HG02763 (cell line): ENCODE measurements around the gene SDR39U1.

ENCODE experiments used
- ATAC-seq: cut with Tn5 transposase; IDR thresholded peaks from one replicate; pipeline ENCODE4 v1.9.1; 2021; ENCODE audit warnings: mild to moderate bottlenecking, moderate library complexity; ENCODE audit not compliant: unreplicated experiment

The SDR39U1 gene

GRCh38 chr14:24443053-24443665 lies 583 bp upstream of the SDR39U1 start:
- no peak for ATAC-seq

- peak; percentile 0 for ATAC-seq
These were observed 704 bp downstream of the SDR39U1 start for GRCh38 chr14:24441904-24442239.

GRCh38 chr14:24441485-24441884 lies 1.1 kb downstream of the SDR39U1 start:
- no peak for ATAC-seq

- no peak for ATAC-seq
These were observed 1.8 kb downstream of the SDR39U1 start for GRCh38 chr14:24440606-24441399.

- ATAC-seq: no peak
These were observed 2.6 kb downstream of the SDR39U1 start for GRCh38 chr14:24439830-24440605.

- ATAC-seq: no peak
These were observed 3.3 kb downstream of the SDR39U1 start for GRCh38 chr14:24439257-24439656.

- no peak for ATAC-seq
These were observed 4.1 kb downstream of the SDR39U1 start for GRCh38 chr14:24438223-24439097.

- ATAC-seq: no peak
These were observed 4.9 kb downstream of the SDR39U1 start for GRCh38 chr14:24437736-24438067.

- ATAC-seq: no peak
These were observed 5.4 kb downstream of the SDR39U1 start for GRCh38 chr14:24437020-24437735.

- ATAC-seq: no peak
These were observed 6.1 kb downstream of the SDR39U1 start for GRCh38 chr14:24436355-24437019.

- no peak for ATAC-seq
These were observed 6.6 kb downstream of the SDR39U1 start for GRCh38 chr14:24435998-24436354.

- ATAC-seq: no peak
These were observed 7.3 kb downstream of the SDR39U1 start for GRCh38 chr14:24435192-24435810.

GRCh38 chr14:24434676-24435075 lies 7.9 kb downstream of the SDR39U1 start:
- ATAC-seq: no peak

GRCh38 chr14:24434036-24434435 lies 8.5 kb downstream of the SDR39U1 start:
- no peak for ATAC-seq

GRCh38 chr14:24432259-24433131 lies 10.1 kb downstream of the SDR39U1 start:
- ATAC-seq: no peak

GRCh38 chr14:24431569-24432258 lies 10.9 kb downstream of the SDR39U1 start:
- ATAC-seq: peak; percentile 51

GRCh38 chr14:24430682-24431568 lies 11.7 kb downstream of the SDR39U1 start:
- peak; percentile 39 for ATAC-seq
